ENCODE data around the gene PACRG. TPM values are rescaled to one million over a fixed set of nuclear protein-coding genes. Genes with fewer than 3 reads are reported as not detected.

Gene PACRG
- total and polyA plus RNA-seq, 8 donors, result 1.5 to 6.8 (median 4.6) TPM

DNA sequence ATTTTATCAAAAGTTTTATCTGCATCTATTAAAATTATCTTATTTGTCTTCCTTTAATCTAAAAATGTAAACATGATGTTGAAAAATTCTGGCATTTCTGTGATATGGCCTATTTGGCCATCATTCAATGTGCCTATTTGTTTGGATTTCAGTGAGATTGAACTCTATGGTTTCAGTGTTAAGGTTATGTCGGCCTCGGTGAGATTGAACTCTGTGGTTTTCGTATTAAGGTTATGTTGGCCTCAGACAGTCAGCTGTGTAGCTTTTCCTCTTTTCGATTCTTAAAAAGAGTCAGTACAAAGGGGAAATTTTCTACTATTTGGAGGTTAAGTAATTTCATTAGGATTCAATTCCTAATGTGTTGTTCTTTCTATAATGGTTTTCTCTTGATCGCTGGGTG lies 320.6 kb downstream of the PACRG start:
- intact Hi-C loops (cut with DNase I), result no loop called here
- Histone ChIP-seq H3K36me3 (no peaks in the 10 kb centered on the region), H3K27me3 (no peaks in the 10 kb centered on the region), H3K4me1 (no peaks in the 10 kb centered on the region), H3K27ac (no peak overlapping the region), H3K9me3 (peaks cover 0 to 1% of the 10 kb centered on the region in 2 donors), H3K4me3 (no peak overlapping the region)
- TF ChIP-seq, protein P1, sequence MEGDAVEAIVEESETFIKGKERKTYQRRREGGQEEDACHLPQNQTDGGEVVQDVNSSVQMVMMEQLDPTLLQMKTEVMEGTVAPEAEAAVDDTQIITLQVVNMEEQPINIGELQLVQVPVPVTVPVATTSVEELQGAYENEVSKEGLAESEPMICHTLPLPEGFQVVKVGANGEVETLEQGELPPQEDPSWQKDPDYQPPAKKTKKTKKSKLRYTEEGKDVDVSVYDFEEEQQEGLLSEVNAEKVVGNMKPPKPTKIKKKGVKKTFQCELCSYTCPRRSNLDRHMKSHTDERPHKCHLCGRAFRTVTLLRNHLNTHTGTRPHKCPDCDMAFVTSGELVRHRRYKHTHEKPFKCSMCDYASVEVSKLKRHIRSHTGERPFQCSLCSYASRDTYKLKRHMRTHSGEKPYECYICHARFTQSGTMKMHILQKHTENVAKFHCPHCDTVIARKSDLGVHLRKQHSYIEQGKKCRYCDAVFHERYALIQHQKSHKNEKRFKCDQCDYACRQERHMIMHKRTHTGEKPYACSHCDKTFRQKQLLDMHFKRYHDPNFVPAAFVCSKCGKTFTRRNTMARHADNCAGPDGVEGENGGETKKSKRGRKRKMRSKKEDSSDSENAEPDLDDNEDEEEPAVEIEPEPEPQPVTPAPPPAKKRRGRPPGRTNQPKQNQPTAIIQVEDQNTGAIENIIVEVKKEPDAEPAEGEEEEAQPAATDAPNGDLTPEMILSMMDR (IDR thresholded peaks at IDR 0.05), result no peak
- ATAC-seq, result no peak
- DNase-seq, result no peak

DNA sequence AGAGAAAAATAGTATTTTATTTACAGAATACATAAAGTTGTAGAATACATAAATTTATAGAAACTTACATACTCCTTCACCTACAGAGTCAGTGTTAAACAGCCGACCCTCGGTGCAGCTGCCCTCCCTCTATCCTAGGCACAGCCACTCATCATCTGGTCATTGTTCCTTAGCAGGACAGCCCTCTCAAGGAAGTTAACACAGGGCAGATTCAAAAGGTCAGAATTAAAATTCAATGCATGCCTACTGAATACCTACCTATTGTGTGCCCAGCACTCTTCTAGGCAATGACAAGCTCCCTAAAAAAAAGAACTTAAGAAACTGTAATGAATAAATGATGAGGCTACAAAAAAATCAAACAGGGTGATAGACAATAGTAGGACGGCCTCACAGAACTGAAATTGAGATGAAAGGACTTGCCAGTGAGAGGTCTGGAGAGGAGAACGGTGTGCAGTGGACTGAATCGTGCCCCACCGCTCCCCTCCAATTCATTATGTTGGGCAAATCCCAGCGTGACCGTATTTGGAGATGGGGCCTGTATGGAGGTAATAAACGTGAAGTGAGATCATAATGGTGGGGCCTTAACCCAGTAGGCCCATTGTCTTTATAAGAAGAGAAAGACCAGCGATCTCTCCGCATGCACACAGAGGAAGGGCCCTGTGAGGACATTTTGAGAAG lies 326.0 kb downstream of the PACRG start:
- ATAC-seq (no peak), DNase-seq (no peak)
- intact Hi-C loops (cut with DNase I), result no loop called here
- Histone ChIP-seq H3K4me3 (no peak overlapping the region), H3K9me3 (peaks cover 0 to 10% of the 10 kb centered on the region in 2 donors), H3K4me1 (no peaks in the 10 kb centered on the region), H3K27ac (no peak overlapping the region), H3K36me3 (no peaks in the 10 kb centered on the region), H3K27me3 (no peaks in the 10 kb centered on the region)
- TF ChIP-seq, protein P1 (IDR thresholded peaks at IDR 0.05), result no peak

DNA sequence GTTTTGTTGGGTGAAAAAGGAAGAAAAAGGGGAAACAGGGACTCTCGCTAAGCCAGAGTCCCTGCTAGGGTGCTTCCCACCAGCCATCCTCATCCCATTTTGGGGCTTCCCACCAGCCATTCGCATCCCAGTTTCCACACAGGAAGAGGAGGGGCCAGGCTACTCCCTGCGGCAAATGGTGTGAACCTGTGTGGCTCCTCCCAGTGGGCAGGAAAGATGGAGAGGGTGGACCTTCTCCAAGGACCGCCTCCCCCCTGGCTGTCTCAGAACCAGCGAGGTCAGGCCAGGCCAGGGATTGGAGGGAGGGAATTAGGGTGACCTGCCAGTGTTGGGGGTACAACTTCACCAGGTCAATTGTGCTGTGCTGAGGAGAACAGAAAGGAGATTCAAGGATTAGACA lies 326.9 kb downstream of the PACRG start:
- Histone ChIP-seq H3K27me3 (no peaks in the 10 kb centered on the region), H3K4me3 (no peak overlapping the region), H3K27ac (no peak overlapping the region), H3K4me1 (no peaks in the 10 kb centered on the region), H3K9me3 (peaks cover 0 to 16% of the 10 kb centered on the region in 2 donors), H3K36me3 (no peaks in the 10 kb centered on the region)
- DNase-seq (no peak), ATAC-seq (no peak)
- intact Hi-C loops (cut with DNase I), result no loop called here
- TF ChIP-seq, protein P1 (IDR thresholded peaks at IDR 0.05), result no peak

DNA sequence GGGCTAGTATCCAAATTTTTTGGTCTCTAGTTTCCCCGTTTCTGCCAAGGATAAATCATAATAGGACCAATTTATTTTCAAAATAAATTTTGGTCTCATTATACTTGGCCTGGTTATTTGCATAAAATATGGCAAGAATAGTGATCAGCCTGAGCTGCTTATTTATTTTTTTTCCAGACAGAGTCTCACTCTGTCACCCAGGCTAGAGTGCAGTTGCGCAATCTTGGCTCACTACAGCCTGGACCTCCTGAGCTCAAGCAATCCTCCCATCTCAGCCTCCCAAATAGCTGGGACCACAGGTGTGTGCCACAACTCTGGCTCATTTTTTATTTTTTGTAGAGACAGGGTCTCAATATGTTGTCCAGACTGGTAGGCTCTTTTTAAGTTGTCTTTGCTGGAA lies 329.5 kb downstream of the PACRG start:
- Histone ChIP-seq H3K36me3 (no peaks in the 10 kb centered on the region), H3K4me3 (no peak overlapping the region), H3K27me3 (no peaks in the 10 kb centered on the region), H3K4me1 (no peaks in the 10 kb centered on the region), H3K9me3 (peaks cover 0 to 16% of the 10 kb centered on the region in 2 donors), H3K27ac (no peak overlapping the region)
- intact Hi-C loops (cut with DNase I), result no loop called here
- DNase-seq, result no peak
- TF ChIP-seq, protein P1 (IDR thresholded peaks at IDR 0.05), result no peak
- no peak for ATAC-seq

GRCh38 chr6:163062790-163063189 lies 335.0 kb downstream of the PACRG start:
- DNase-seq (no peak), ATAC-seq (no peak)
- Histone ChIP-seq H3K27me3 (no peaks in the 10 kb centered on the region), H3K9me3 (peaks cover 0 to 13% of the 10 kb centered on the region in 2 donors), H3K27ac (no peak overlapping the region), H3K4me3 (no peak overlapping the region), H3K36me3 (no peaks in the 10 kb centered on the region), H3K4me1 (no peaks in the 10 kb centered on the region)
- TF ChIP-seq, protein P1 (IDR thresholded peaks at IDR 0.05), result no peak
- intact Hi-C loops (cut with DNase I), result no loop called here

All from left lung (tissue), 10 donors.